ENCODE results near the gene TCF12. TPM values are rescaled to one million over a fixed set of nuclear protein-coding genes. Genes with fewer than 3 reads are reported as not detected.

Gene TCF12
- total and polyA plus RNA-seq, 2 of the 8 experiments (the other 6 are each of a cell fraction or from before 2014, with no cell fraction given), result 85.8 to 101 TPM

- Histone ChIP-seq H3K4me2 (ENCODE audit: insufficient read depth in 1 of 2, low read depth in 2 of 2, low read length in 2 of 2) (no peak overlapping the region), H3K79me1 (ENCODE audit: low read depth, low read length) (no peaks in the 10 kb centered on the region), H3K4me1 (replicated peaks in 1 of 4; ENCODE audit: control insufficient read depth in 3 of 4, insufficient read depth in 4 of 4, low read length in 3 of 4) (no peaks in the 10 kb centered on the region), H3K18ac (ENCODE audit: extremely low read depth, low read length) (no peak overlapping the region), H3K14ac (ENCODE audit: insufficient read length) (no peak overlapping the region), H3K79me2 (ENCODE audit: control insufficient read depth in 1 of 2, insufficient read depth in 2 of 2, low read length in 2 of 2) (no peaks in the 10 kb centered on the region), H4K8ac (ENCODE audit: extremely low read depth, insufficient read depth, low read length) (no peak overlapping the region), H3K9ac (replicated peaks in 1 of 4; ENCODE audit: extremely low read depth in 1 of 4, low read depth in 3 of 4, low read length in 3 of 4) (no peak overlapping the region), H3K4me3 (ENCODE audit: extremely low read depth in 1 of 4, insufficient read depth in 2 of 4, low read depth in 3 of 4, low read length in 4 of 4) (no peak overlapping the region), H3K9me3 (ENCODE audit: insufficient read depth in 2 of 2, low read depth in 1 of 2, low read length in 1 of 2) (no peaks in the 10 kb centered on the region), H4K20me1 (replicated peaks in 1 of 2; ENCODE audit: control insufficient read depth in 1 of 2, insufficient read depth in 2 of 2, low read length in 2 of 2) (no peaks in the 10 kb centered on the region), H2BK12ac (ENCODE audit: low read depth, low read length) (no peak overlapping the region), H4K91ac (replicated peaks; ENCODE audit: insufficient read length, low read length) (no peak overlapping the region), H3K4ac (replicated peaks; ENCODE audit: insufficient read length, low read depth, low read length) (no peak overlapping the region), H2AFZ (ENCODE audit: low read length) (no peak overlapping the region), H3K36me3 (ENCODE audit: control insufficient read depth in 2 of 4, insufficient read depth in 4 of 4, low read length in 3 of 4) (no peaks in the 10 kb centered on the region), H2BK120ac (replicated peaks; ENCODE audit: low read depth, low read length) (no peak overlapping the region), H3K27me3 (replicated peaks in 1 of 4; ENCODE audit: control insufficient read depth in 3 of 4, extremely low read depth in 1 of 4, insufficient read depth in 3 of 4, low read length in 3 of 4) (no peaks in the 10 kb centered on the region), H3K27ac (ENCODE audit: low read depth, low read length) (no peak overlapping the region), H2BK5ac (ENCODE audit: low read depth, low read length) (no peak overlapping the region), H3K23me2 (ENCODE audit: low read depth, low read length) (no peaks in the 10 kb centered on the region; the same call in 1 of the 2 replicates), H3K23ac (ENCODE audit: insufficient read length) (no peak overlapping the region), H3K56ac (replicated peaks; ENCODE audit: insufficient read length, low read depth, low read length) (no peak overlapping the region), H2AK5ac (ENCODE audit: low read depth, low read length) (no peak overlapping the region), H4K5ac (ENCODE audit: insufficient read length, low read depth, low read length) (no peak overlapping the region), H2BK15ac (ENCODE audit: low read length) (no peak overlapping the region), H2BK20ac (ENCODE audit: low read length) (no peak overlapping the region)
- DNase-seq (ENCODE audit: low read depth in 1 of 2, low spot score in 2 of 2) (no peak), FAIRE-seq (no peak)
- CTCF ChIA-PET (ENCODE audit: partially characterized antibody), result interaction anchor here (0.6 to 1.2 kb wide), 3 partner anchors 11 to 475 kb away, joined by 3 read pairs; partner anchors contain the start of gene TCF12
- WGBS, 2 experiments (ENCODE audit: extremely low coverage in 1 of 2, insufficient coverage in 1 of 2, insufficient read length in 1 of 2, insufficient replicate concordance in 2 of 2, low coverage in 1 of 2, low lambda C conversion rate in 2 of 2, missing lambda C conversion rate in 1 of 2), result 59% methylated on average over 1 of the region's 1 CpG; no CpG with 5 or more reads in 1 of the 2 experiments
- POLR2A ChIA-PET (ENCODE audit: partially characterized antibody), result interaction anchor here (1.4 kb wide), 1 partner anchor 11 kb away, joined by 6 read pairs; the partner anchor contains the start of gene TCF12
- TF ChIP-seq ZNF274 (IDR thresholded peaks at IDR 0.05; ENCODE audit: borderline replicate concordance, extremely low read depth, low read length) (no peak), YY1 (IDR thresholded peaks at IDR 0.05; ENCODE audit: low read depth, low read length) (no peak), SIN3A (conservative IDR thresholded peaks at IDR 0.05 in 1 of 2, IDR thresholded peaks at IDR 0.05 in 1 of 2; ENCODE audit: low read depth in 1 of 2, low read length in 2 of 2) (no peak), SAP30 (IDR thresholded peaks at IDR 0.05; ENCODE audit: insufficient read depth, insufficient replicate concordance, low read length) (no peak), CREB1 (IDR thresholded peaks at IDR 0.05) (no peak), RXRA (IDR thresholded peaks at IDR 0.05; ENCODE audit: insufficient read depth, low read depth, low read length) (no peak), CTCF (IDR thresholded peaks at IDR 0.05; ENCODE audit: control extremely low read depth in 1 of 3, insufficient read depth in 1 of 3, low read depth in 1 of 3, low read length in 3 of 3) (no peak), PHF8 (conservative IDR thresholded peaks at IDR 0.05; ENCODE audit: low read depth, low read length) (no peak), TCF12 (IDR thresholded peaks at IDR 0.05; ENCODE audit: low read depth, low read length) (no peak), RNF2 (IDR thresholded peaks at IDR 0.05; ENCODE audit: borderline replicate concordance, low read depth, low read length, missing control alignments, poor library complexity, severe bottlenecking) (no peak), ASH2L (IDR thresholded peaks at IDR 0.05; ENCODE audit: low read length) (no peak)
These were observed 11.7 kb upstream of the TCF12 start for GRCh38 chr15:56906766-56907165.
